ENCODE results near the gene SEMA6B. TPM values are rescaled to one million over a fixed set of nuclear protein-coding genes. Genes with fewer than 3 reads are reported as not detected.

SEMA6B gene
- total and polyA plus RNA-seq, 11 donors: 6.0 to 29.7 (median 10.1) TPM

DNA sequence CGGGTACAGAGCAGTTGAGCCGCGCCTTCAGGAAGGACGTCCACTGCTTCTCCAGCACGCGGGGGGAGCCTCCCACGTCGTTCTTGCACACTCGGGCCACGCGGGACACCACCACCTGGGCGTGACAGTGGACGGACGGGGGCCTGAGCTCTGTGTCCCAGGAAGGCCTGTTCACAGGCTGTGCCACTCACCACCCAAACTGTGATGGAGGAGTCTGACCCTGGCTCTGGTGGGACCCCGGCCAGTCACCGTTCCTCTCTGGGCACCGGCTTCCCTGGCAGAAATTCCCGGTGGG lies 7.0 kb downstream of the SEMA6B start:
- H3K4me3 ChIP-seq: no peak overlapping the region
- DNase-seq (no peak), ATAC-seq (no peak)
- no peak overlapping the region for H3K27ac ChIP-seq
- 69 to 84% (median 83%) methylated on average over 9 to 18 of the region's 18 CpGs for WGBS, 4 donors
- H3K4me1 ChIP-seq: peaks cover 0 to 7% (median 0%) of the 10 kb centered on the region in 12 donors
- no peak for TF ChIP-seq POLR2A (IDR thresholded peaks at IDR 0.05)
- TF ChIP-seq, protein P1, sequence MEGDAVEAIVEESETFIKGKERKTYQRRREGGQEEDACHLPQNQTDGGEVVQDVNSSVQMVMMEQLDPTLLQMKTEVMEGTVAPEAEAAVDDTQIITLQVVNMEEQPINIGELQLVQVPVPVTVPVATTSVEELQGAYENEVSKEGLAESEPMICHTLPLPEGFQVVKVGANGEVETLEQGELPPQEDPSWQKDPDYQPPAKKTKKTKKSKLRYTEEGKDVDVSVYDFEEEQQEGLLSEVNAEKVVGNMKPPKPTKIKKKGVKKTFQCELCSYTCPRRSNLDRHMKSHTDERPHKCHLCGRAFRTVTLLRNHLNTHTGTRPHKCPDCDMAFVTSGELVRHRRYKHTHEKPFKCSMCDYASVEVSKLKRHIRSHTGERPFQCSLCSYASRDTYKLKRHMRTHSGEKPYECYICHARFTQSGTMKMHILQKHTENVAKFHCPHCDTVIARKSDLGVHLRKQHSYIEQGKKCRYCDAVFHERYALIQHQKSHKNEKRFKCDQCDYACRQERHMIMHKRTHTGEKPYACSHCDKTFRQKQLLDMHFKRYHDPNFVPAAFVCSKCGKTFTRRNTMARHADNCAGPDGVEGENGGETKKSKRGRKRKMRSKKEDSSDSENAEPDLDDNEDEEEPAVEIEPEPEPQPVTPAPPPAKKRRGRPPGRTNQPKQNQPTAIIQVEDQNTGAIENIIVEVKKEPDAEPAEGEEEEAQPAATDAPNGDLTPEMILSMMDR (IDR thresholded peaks at IDR 0.05): no peak
- no peaks in the 10 kb centered on the region for H3K9me3 ChIP-seq
- intact Hi-C loops (cut with DNase I): no loop called here
- H3K27me3 ChIP-seq: no peaks in the 10 kb centered on the region
- H3K36me3 ChIP-seq: peaks cover 0 to 47% (median 38%) of the 10 kb centered on the region in 9 donors

DNA sequence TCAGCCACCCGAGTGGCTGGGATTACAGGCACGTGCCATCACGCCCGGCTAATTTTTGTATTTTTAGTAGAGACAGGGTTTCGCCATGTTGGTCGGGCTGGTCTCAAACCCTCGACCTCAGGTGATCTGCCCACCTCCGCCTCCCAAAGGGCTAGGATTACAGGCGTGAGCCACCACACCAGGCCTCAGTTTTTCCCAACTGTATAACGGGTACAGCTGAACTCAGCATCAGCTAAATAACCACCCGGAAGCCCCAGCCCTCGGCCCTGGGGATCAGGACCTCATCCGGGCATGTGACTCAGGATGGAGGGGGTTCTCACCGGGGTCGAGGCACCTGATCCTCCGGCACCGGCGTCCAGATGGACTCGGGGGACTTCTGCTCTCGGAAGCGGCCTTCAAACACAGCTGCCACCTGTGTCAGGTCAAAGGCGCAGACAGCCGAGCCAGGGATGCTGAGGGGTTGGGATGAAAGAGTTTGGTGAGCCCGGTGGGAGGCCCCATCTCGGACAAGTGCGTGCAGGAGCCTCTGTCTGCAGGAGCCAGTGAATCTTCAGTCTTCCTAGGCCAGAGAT lies 8.9 kb downstream of the SEMA6B start:
- H3K36me3 ChIP-seq: peaks cover 0 to 42% (median 35%) of the 10 kb centered on the region in 9 donors
- intact Hi-C loops (cut with DNase I): no loop called here
- H3K27ac ChIP-seq: no peak overlapping the region

DNA sequence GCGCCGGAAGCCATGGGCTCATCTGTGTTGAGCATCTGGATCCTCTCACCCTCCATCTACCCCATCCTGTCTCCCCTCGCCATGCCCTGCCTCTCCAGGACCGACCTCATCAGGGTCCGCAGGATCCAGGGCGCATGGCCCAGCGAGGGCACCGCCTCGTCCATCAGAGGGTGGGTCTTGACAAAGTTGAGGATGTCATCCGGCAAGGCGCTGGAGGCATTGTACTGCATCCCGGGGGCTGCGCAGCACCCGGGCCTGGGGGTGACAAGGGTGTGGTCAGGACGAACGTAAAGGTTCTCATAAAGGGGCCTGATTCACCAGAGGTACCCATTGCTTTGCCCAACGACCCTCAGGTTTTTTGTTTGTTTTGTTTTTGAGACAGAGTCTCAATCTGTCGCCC lies 9.5 kb downstream of the SEMA6B start:
- H3K27ac ChIP-seq: no peak overlapping the region
- ATAC-seq: no peak
- no peak for DNase-seq
- TF ChIP-seq, protein P1 (IDR thresholded peaks at IDR 0.05): no peak
- TF ChIP-seq POLR2A (IDR thresholded peaks at IDR 0.05): no peak
- peaks cover 0 to 39% (median 31%) of the 10 kb centered on the region in 9 donors for H3K36me3 ChIP-seq
- WGBS, 4 donors: 94 to 96% (median 95%) methylated on average over 18 of the region's 18 CpGs
- intact Hi-C loops (cut with DNase I): no loop called here
- no peaks in the 10 kb centered on the region for H3K4me1 ChIP-seq
- H3K4me3 ChIP-seq: no peak overlapping the region
- H3K9me3 ChIP-seq: no peaks in the 10 kb centered on the region
- H3K27me3 ChIP-seq: no peaks in the 10 kb centered on the region

More for the DNA sequence above, 8.9 kb downstream of the SEMA6B start:
- no peak for DNase-seq
- Histone ChIP-seq H3K9me3 (no peaks in the 10 kb centered on the region), H3K4me1 (no peaks in the 10 kb centered on the region), H3K27me3 (no peaks in the 10 kb centered on the region), H3K4me3 (no peak overlapping the region)
- WGBS, 4 donors: 87 to 92% (median 91%) methylated on average over 23 to 26 of the region's 26 CpGs
- ATAC-seq: no peak
- TF ChIP-seq POLR2A (IDR thresholded peaks at IDR 0.05): no peak
- TF ChIP-seq, protein P1 (IDR thresholded peaks at IDR 0.05): no peak

DNA sequence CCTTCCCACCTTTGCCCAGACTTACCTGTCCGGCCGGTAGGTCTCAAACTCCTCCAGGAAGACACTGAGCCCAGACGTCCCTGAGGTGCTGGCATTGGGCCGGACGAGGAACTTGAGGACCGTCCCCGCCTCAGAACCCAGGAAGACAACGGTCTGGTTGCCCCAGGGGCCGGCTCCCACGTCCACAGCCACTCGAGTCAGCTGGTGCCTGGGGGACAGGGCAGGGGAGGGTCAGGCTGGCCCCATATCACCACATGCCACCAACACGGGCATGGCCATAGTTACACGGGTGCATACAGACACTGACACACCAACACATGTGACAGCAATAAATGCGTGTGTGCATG lies 11.3 kb downstream of the SEMA6B start:
- no peak overlapping the region for H3K27ac ChIP-seq
- H3K4me3 ChIP-seq: no peak overlapping the region
- TF ChIP-seq, protein P1 (IDR thresholded peaks at IDR 0.05): no peak
- TF ChIP-seq POLR2A (IDR thresholded peaks at IDR 0.05): no peak
- H3K9me3 ChIP-seq: no peaks in the 10 kb centered on the region
- DNase-seq (no peak), ATAC-seq (no peak)
- intact Hi-C loops (cut with DNase I): no loop called here
- no peaks in the 10 kb centered on the region for H3K27me3 ChIP-seq
- 76 to 90% (median 81%) methylated on average over 5 to 14 of the region's 14 CpGs for WGBS, 4 donors
- no peaks in the 10 kb centered on the region for H3K4me1 ChIP-seq
- peaks cover 0 to 41% (median 26%) of the 10 kb centered on the region in 9 donors for H3K36me3 ChIP-seq

All from heart left ventricle (tissue), 16 donors.